HG03354 (cell line): ENCODE measurements around the gene PIBF1.
"Not testable (repeated sequence)": the region's sequence is repeated elsewhere in the genome, so short reads cannot be mapped to it uniquely, and the experiment has no call there.

ENCODE experiments used
- ATAC-seq: cut with Tn5 transposase; IDR thresholded peaks from one replicate; pipeline ENCODE4 v1.9.1; 2021; ENCODE audit warnings: mild to moderate bottlenecking; ENCODE audit not compliant: unreplicated experiment, poor library complexity, severe bottlenecking

PIBF1 gene

GRCh38 chr13:72781451-72782439 is at the start of gene PIBF1, which contains the start of gene DIS3:
Gene PIBF1 (plus strand): TSS chr13:72782133. CDS start chr13:72783470, 1,337 bp downstream.
Gene DIS3 (minus strand): TSS chr13:72781900. CDS start chr13:72781832, 68 bp downstream.
- peak; percentile 97 for ATAC-seq

GRCh38 chr13:72737033-72737432 is 44.9 kb upstream of the PIBF1 start:
- no peak for ATAC-seq

GRCh38 chr13:72740015-72740414 is 41.9 kb upstream of the PIBF1 start:
- no peak for ATAC-seq

GRCh38 chr13:72745260-72745659 is 36.7 kb upstream of the PIBF1 start:
- peak; percentile 46 for ATAC-seq

GRCh38 chr13:72751220-72751619 is 30.7 kb upstream of the PIBF1 start:
- ATAC-seq = no peak

GRCh38 chr13:72754111-72754510 is 27.8 kb upstream of the PIBF1 start:
- ATAC-seq = no peak

- ATAC-seq = no peak
These were observed 24.0 kb upstream of the PIBF1 start for GRCh38 chr13:72757792-72758535.

GRCh38 chr13:72760189-72760588 is 21.7 kb upstream of the PIBF1 start:
- ATAC-seq = no peak

- ATAC-seq = no peak
These were observed 18.5 kb upstream of the PIBF1 start for GRCh38 chr13:72763411-72763810.

- no peak for ATAC-seq
These were observed 7.9 kb upstream of the PIBF1 start for GRCh38 chr13:72774019-72774418.

GRCh38 chr13:72782717-72783116 is 784 bp downstream of the PIBF1 start:
- no peak for ATAC-seq

GRCh38 chr13:72784679-72785078 is 2.7 kb downstream of the PIBF1 start:
- ATAC-seq = not testable (repeated sequence)

- no peak for ATAC-seq
These were observed 6.9 kb downstream of the PIBF1 start for GRCh38 chr13:72788831-72789230.

GRCh38 chr13:72792640-72793039 is 10.7 kb downstream of the PIBF1 start:
- no peak for ATAC-seq

GRCh38 chr13:72798817-72799216 is 16.9 kb downstream of the PIBF1 start:
- no peak for ATAC-seq

GRCh38 chr13:72804301-72804700 is 22.4 kb downstream of the PIBF1 start:
- ATAC-seq = no peak

- no peak for ATAC-seq
These were observed 23.9 kb downstream of the PIBF1 start for GRCh38 chr13:72805676-72806346.

- not testable (repeated sequence) for ATAC-seq
These were observed 24.6 kb downstream of the PIBF1 start for GRCh38 chr13:72806514-72806913.

- no peak for ATAC-seq
These were observed 27.1 kb downstream of the PIBF1 start for GRCh38 chr13:72808917-72809500.
